CD4-positive, alpha-beta T cell treated with Interleukin-17A for 4 hours (primary cell): ENCODE results near the gene SLC25A45.

ENCODE experiments used
- DNase-seq: peaks from one replicate; pipeline ENCODE4 v3.0.0-alpha.2; 2020; ENCODE audit warnings: mixed read lengths

Gene SLC25A45

GRCh38 chr11:65382033-65382803 is at the start of gene SLC25A45:
SLC25A45 (minus strand) TSS chr11:65382646; CDS start chr11:65381951, 695 bp downstream.
- DNase-seq, result peak; percentile 96

GRCh38 chr11:65431451-65432099 is 49.1 kb upstream of the SLC25A45 start:
- peak; percentile 52 for DNase-seq

GRCh38 chr11:65430406-65431217 is 48.2 kb upstream of the SLC25A45 start:
- DNase-seq, result peak; percentile 42

GRCh38 chr11:65429724-65430405 is 47.4 kb upstream of the SLC25A45 start:
- peak; percentile 73 for DNase-seq

GRCh38 chr11:65429068-65429681 is 46.7 kb upstream of the SLC25A45 start:
- DNase-seq, result peak; percentile 22

- peak; percentile 43 for DNase-seq
These were observed 46.2 kb upstream of the SLC25A45 start for GRCh38 chr11:65428578-65429067.

GRCh38 chr11:65427691-65428577 is 45.5 kb upstream of the SLC25A45 start:
- peak; percentile 56 for DNase-seq

GRCh38 chr11:65426839-65427690 is 44.6 kb upstream of the SLC25A45 start:
- DNase-seq, result peak; percentile 46

- peak; percentile 28 for DNase-seq
These were observed 43.8 kb upstream of the SLC25A45 start for GRCh38 chr11:65425971-65426838.

- DNase-seq, result peak; percentile 83
These were observed 42.9 kb upstream of the SLC25A45 start for GRCh38 chr11:65425105-65425970.

GRCh38 chr11:65424205-65425104 is 42.0 kb upstream of the SLC25A45 start:
- DNase-seq, result peak; percentile 70

- peak; percentile 65 for DNase-seq
These were observed 41.2 kb upstream of the SLC25A45 start for GRCh38 chr11:65423516-65424204.

- peak; percentile 92 for DNase-seq
These were observed 40.4 kb upstream of the SLC25A45 start, which contains the start of gene NEAT1 for GRCh38 chr11:65422633-65423515. NEAT1 (plus strand) TSS chr11:65422798.

GRCh38 chr11:65421794-65422632 is 39.6 kb upstream of the SLC25A45 start:
- peak; percentile 91 for DNase-seq
